ENCODE measurements around the gene TECPR2. TPM values are rescaled to one million over a fixed set of nuclear protein-coding genes. Genes with fewer than 3 reads are reported as not detected.

TECPR2 gene
- total and polyA plus RNA-seq, 2 of the 13 experiments (the other 11 are each of a cell fraction or from before 2014, with no cell fraction given) = 3.5 to 5.7 TPM

DNA sequence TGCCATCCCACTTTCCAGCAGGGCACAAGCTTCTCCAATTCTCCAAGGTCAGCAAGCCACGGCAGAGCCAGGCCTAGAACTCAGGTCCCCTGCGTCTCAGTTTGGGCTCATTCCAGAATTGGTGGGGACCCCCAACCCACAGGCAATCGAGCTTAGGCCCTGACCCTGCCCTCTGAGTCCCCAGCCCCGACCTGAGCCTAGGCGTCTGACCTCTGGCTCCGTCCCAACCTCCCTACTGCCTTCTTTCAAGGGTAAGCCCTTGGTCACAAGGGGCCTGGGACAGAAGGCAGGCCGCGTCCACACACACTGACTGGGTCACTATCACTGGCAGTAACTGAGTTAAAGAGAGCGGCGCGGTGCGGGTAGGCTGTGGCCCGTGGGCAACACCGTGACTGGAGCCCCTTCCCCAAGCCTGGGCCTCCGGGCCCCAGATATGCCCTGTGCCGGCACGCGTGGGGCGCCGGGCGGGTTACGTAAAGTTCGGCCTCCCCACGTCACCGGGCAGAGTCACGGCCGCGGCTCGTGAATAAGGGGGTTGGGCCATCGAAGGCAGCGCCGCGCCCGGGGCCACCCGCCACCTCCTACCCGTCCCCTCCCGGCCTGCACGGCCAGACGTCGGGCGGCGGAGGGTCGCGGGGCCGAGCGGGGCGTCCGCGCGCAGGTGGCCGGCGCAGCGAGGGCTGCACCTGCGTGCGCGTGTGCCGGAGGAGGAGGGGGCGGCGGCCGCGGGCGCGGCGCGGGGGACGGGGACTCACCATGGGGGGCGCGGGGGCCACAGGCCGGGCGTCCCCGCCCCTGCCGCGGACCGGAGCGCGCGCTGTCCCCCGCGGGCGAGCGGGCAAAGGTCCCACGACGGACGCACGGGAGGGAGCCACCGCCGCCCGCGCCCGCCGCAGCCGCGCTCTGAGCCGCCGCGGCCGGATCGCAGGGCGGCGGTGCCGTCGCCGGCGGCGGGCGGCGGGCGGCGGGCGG, 146.3 kb downstream of the TECPR2 start (continued):
- TF ChIP-seq, protein P1, sequence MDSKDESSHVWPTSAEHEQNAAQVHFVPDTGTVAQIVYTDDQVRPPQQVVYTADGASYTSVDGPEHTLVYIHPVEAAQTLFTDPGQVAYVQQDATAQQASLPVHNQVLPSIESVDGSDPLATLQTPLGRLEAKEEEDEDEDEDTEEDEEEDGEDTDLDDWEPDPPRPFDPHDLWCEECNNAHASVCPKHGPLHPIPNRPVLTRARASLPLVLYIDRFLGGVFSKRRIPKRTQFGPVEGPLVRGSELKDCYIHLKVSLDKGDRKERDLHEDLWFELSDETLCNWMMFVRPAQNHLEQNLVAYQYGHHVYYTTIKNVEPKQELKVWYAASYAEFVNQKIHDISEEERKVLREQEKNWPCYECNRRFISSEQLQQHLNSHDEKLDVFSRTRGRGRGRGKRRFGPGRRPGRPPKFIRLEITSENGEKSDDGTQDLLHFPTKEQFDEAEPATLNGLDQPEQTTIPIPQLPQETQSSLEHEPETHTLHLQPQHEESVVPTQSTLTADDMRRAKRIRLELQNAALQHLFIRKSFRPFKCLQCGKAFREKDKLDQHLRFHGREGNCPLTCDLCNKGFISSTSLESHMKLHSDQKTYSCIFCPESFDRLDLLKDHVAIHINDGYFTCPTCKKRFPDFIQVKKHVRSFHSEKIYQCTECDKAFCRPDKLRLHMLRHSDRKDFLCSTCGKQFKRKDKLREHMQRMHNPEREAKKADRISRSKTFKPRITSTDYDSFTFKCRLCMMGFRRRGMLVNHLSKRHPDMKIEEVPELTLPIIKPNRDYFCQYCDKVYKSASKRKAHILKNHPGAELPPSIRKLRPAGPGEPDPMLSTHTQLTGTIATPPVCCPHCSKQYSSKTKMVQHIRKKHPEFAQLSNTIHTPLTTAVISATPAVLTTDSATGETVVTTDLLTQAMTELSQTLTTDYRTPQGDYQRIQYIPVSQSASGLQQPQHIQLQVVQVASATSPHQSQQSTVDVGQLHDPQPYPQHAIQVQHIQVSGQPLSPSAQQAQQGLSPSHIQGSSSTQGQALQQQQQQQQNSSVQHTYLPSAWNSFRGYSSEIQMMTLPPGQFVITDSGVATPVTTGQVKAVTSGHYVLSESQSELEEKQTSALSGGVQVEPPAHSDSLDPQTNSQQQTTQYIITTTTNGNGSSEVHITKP (CRISPR knock-in tag; IDR thresholded peaks at IDR 0.05; ENCODE audit: low read depth) = peak; percentile 11; the same call in 1 of the 2 replicates
- TF ChIP-seq ZGPAT (CRISPR knock-in tag; IDR thresholded peaks at IDR 0.05) (peak; percentile 44; the same call in 1 of the 2 replicates), SPEN (CRISPR knock-in tag; IDR thresholded peaks at IDR 0.05; ENCODE audit: low read depth) (peak; percentile 43; the same call in 1 of the 2 replicates), KLF13 (CRISPR knock-in tag; IDR thresholded peaks at IDR 0.05) (peak; percentile 64; the same call in 1 of the 2 replicates), ZNF777 (CRISPR knock-in tag; IDR thresholded peaks at IDR 0.05) (peak; percentile 31; the same call in 1 of the 2 replicates), ASH2L (IDR thresholded peaks at IDR 0.05; ENCODE audit: insufficient read length, low read depth, low read length) (no peak), ZNF672 (CRISPR knock-in tag; IDR thresholded peaks at IDR 0.05) (no peak), YEATS4 (CRISPR knock-in tag; IDR thresholded peaks at IDR 0.05; ENCODE audit: borderline replicate concordance) (peak; percentile 33; the same call in 1 of the 2 replicates), SP4 (CRISPR knock-in tag; IDR thresholded peaks at IDR 0.05) (peak; percentile 57; the same call in 1 of the 2 replicates), ZNF605 (CRISPR knock-in tag; IDR thresholded peaks at IDR 0.05) (0 out of 2 replicates have a peak, but pooled peaks have one; percentile 50), ZNF572 (CRISPR knock-in tag; IDR thresholded peaks at IDR 0.05) (peak; percentile 84; the same call in 1 of the 2 replicates), ZFP90 (CRISPR knock-in tag; IDR thresholded peaks at IDR 0.05; ENCODE audit: borderline replicate concordance) (0 out of 2 replicates have a peak, but pooled peaks have one; percentile 71), ZFP62 (CRISPR knock-in tag; IDR thresholded peaks at IDR 0.05) (no peak), POGZ (CRISPR knock-in tag; IDR thresholded peaks at IDR 0.05) (no peak), HIC2 (CRISPR knock-in tag; IDR thresholded peaks at IDR 0.05; ENCODE audit: low read depth) (no peak), MTA1 (CRISPR knock-in tag; IDR thresholded peaks at IDR 0.05; ENCODE audit: borderline replicate concordance) (peak; percentile 40; the same call in 1 of the 2 replicates), THYN1 (CRISPR knock-in tag; IDR thresholded peaks at IDR 0.05; ENCODE audit: borderline replicate concordance, low read depth) (0 out of 2 replicates have a peak, but pooled peaks have one; percentile 59), KLF12 (CRISPR knock-in tag; IDR thresholded peaks at IDR 0.05; ENCODE audit: borderline replicate concordance) (peak; percentile 36; the same call in 1 of the 2 replicates)
- TF ChIP-seq, protein P2, sequence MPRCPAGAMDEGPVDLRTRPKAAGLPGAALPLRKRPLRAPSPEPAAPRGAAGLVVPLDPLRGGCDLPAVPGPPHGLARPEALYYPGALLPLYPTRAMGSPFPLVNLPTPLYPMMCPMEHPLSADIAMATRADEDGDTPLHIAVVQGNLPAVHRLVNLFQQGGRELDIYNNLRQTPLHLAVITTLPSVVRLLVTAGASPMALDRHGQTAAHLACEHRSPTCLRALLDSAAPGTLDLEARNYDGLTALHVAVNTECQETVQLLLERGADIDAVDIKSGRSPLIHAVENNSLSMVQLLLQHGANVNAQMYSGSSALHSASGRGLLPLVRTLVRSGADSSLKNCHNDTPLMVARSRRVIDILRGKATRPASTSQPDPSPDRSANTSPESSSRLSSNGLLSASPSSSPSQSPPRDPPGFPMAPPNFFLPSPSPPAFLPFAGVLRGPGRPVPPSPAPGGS (CRISPR knock-in tag; IDR thresholded peaks at IDR 0.05) = 0 out of 2 replicates have a peak, but pooled peaks have one; percentile 23
